Activated T-cell treated with anti-CD3 and anti-CD28 coated beads for 48 hours (primary cell): ENCODE measurements around the gene VCL.
"Not testable (repeated sequence)": the region's sequence is repeated elsewhere in the genome, so short reads cannot be mapped to it uniquely, and the experiment has no call there.

Experiments used
- DNase-seq: peaks from one replicate; pipeline ENCODE4 v3.0.0-alpha.2; 2020; ENCODE audit warnings: low read depth

The VCL gene

DNA sequence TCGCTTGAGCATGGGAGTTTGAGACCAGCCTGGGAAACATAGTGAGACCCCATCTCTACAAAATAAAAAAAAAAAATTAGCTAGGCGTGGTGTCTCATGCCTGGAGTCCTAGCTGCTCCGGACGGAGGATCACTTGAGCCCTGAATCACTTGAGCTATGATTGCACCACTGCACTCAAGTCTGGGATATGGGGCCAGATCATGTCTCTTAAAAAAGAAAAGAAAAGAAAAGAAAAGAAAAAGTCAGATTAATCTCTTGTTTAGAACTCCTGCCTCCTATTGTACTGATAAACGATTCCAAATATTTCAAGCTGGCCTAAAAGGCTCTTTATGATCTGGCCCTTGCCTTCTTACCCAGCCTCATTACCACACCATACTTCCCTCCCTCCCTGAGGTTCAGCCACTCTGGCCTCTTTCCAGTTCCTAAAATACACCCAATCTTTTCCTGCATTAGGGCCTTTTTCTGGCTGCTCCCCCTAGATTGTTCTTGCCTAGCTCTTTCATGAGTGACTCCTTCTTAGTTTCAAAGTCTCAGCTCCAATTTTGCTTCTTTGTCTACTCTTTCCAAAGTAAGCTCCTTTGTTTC is 41.7 kb downstream of the VCL start:
- DNase-seq = no peak

DNA sequence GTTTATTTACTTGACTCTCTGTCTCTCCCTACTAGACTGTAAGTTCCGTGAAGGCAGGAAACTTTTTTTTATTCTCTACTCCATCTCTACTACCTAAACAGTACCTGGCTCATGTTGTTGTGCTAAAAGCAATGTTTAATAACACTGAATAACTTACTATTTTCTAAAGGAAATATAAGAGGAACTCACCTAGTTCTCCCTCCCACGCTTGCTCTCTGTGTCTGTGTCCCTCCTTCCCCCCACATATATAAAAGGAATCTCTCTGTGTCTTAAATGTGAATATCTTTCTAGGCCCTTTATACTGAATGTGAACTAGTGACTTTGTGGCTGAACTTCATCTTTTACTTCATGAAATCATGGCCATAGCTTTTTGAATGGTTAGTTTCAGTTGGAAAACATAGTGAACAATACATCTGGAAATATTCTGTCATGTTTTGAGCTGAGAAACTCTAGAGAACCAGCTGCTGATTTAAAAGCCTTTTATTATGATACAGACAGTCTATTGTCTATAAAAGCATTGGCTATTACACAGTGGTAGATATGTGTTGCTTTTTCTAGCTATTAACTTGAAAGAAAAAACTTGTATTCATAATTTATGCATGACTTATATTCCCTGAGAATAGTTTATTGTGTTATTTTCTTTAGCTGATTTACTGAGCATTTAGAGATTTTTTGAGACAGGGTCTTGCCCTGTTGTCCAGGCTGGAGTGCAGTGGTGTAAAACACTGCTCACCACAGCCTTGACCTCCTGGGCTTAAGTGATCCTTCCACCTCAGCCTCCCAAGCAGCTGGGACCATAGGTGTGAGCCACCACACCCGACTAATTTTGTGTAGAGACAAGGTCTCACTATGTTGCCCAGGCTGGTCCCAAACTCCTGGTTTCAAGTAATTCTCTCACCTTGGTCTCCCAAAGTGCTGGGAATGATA is 42.5 kb downstream of the VCL start:
- no peak for DNase-seq

DNA sequence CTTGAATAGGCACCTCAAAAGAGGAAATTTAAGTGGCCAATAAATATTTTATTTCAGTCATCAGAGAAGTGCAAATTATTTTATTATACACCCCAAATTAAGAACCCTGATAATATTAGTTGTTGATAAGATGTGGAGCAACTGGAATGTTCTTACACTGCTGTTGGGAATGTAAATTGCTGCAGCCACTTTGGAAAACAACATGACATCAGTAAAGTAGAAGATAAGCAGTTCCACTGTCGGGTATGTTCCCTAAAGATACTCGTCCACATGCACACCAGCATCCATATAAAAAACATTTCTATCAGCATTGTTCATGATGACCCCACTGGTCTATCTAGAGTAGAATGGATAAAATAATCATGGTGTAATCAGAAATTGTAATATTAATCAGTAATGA is 46.5 kb downstream of the VCL start:
- DNase-seq = no peak

DNA sequence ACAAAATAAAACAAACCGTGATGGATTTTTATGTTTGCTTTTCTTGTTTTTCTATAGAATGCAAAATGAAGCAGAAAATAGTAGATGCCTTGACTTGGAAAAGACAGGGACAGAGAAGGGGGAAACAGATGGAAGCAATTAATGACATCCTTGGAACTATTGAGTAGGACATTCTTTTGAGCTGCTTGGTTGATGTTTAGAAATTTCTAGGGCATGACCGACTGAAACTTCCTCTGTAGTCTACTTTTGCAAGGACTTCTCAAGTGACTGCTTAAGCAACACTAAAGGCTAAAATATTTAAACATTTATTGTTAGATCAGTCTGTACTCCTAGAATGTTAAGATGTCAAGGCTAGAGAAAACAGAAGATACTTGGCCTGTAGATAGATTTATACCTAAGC is 49.4 kb downstream of the VCL start:
- no peak for DNase-seq

DNA sequence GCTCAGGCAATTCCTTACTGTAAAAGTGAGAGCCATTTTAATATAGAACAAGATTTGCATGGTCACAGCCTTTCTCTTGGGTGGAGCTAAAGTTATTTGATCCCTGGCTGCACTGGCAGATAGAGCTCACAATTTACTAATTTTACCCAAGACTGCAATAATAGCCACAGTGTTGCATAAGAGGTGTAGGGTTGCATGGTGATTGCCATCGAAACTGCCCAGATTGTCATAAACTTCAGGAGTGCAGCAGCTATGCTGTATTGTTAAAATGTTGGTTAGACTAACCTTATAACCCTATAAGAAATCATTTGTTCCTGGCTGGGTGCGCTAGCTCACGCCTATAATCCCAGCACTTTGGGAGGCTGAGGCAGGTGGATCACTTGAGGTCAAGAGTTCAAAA is 50.0 kb downstream of the VCL start:
- no peak for DNase-seq

DNA sequence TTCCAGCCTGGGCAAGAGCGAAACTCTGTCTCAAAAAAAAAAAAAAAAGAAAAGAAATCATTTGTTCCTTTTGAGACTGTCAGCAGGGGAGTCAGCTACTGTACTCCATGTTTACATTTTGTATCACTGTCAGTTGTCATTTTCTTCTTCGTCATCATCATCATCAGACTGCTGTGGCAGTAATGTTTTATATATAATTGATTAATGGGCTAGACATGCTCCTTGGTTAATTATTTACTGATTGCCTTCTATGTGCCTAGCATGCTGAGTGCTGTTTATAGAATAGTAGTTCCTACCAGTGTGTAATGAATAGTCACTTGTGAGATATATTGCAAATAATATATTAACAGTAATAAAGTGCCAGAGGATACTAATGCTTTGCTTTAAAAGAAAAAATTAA is 50.5 kb downstream of the VCL start:
- no peak for DNase-seq

DNA sequence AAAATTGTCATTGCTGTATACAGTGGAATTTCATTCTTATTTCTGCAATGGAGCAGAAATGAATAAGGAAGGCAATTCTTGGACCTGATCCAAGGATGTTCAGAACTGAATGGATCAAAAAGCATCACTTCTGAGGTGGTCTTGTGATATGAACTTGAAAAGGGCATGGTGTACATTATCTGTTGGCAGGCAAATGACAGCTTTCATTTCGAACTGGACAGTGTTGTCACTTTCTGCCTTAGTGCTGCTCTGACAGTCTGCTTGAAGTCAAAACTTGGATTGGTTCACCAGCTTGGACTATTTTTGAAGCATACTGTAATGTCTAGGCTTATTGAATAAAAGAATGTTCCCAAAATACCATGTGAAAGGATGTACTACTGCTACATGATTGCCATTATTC is 52.0 kb downstream of the VCL start:
- no peak for DNase-seq

DNA sequence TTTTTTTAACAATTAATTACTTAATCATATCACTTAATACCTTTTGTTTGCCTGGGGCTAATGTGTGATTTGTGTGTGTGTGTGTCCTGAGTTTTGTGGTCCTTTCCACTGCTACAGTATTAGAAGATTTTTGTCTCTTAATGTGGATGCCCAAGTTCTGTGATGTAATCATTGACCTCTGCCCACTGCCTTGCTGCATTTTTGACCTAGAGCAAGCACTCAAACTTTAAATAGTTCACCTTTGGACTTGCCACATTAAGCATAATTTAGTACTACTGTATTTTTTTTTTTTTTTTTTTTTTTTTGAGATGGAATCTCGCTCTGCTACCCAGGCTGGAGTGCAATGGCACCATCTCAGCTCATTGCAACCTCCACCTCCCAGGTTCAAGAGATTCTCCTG is 52.7 kb downstream of the VCL start:
- no peak for DNase-seq

DNA sequence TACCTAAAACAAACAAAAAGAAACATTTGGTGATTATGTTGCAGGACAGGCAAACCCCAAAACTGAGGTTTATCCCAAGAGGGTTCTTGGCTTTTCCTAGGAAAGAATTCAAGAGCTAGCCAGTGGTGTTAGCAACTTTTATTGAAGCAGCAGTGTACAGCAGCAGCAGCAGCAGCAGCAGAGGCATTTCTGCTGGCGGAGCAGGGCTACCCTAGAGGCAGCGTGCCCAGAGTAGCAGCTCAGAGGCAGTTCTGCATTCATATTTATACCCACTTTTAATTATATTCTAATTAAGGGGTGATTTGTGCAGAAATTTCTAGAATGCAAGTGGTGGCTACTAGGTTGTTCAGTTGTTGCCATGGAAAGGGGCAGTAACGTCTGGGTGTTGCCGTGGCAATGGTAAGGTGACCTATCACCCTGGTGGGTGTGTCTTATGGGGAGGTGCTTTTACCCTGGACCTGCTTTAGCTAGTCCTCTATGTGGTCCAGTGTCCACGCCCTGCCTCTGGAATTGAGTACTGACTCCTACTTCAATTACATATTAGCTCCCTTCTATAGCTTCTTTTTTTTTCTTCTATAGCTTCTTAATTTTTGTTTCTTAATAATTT is 53.9 kb downstream of the VCL start:
- DNase-seq = no peak

DNA sequence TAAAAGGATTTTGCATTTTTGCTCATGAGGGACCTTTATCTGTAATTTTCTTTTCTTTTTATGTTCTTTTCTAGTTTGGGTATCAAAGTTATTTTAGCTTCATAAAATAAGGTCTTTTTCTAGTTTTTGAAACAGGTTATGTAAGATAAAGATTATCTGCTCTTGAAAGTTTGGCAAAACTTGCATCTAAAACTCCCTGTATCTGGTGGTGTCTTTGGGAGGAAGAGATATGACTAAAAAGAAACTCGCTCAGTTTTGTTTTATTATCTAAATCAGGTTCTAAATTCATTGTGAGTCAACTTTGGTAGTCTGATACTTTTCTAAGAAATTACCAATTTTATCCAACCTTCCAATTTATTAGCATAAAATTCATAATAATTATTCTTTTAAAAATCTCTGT is 55.1 kb downstream of the VCL start:
- no peak for DNase-seq

DNA sequence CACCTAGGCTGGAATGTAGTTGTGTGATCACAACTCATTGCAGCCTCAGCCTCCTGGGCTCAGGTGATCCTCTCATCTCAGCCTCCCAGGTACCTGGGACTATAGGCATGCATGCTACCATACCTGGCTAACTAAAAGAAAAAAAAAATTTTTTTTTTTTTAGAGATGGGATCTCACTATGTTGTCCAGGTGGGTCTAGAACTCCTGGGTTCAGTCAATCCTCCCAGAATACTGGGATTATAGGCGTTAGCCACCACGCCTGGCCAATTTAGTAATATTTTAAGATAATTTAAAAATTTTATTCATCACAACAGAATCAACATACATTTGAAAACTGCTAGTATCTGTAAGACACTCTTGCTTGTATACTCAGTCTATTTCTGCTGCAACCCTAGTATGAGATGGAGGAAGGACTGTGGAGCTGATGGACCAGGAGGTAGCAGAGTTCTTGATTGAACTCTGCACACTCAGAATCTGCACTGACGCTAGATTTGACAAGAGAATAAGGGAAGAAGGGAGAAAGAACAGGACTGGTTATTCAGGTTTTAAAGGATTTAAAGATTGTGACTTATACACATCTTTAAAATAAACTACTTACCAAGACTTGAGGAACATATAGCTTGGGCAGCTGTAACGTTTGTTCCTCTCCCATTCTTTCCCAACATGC is 57.6 kb downstream of the VCL start:
- no peak for DNase-seq

DNA sequence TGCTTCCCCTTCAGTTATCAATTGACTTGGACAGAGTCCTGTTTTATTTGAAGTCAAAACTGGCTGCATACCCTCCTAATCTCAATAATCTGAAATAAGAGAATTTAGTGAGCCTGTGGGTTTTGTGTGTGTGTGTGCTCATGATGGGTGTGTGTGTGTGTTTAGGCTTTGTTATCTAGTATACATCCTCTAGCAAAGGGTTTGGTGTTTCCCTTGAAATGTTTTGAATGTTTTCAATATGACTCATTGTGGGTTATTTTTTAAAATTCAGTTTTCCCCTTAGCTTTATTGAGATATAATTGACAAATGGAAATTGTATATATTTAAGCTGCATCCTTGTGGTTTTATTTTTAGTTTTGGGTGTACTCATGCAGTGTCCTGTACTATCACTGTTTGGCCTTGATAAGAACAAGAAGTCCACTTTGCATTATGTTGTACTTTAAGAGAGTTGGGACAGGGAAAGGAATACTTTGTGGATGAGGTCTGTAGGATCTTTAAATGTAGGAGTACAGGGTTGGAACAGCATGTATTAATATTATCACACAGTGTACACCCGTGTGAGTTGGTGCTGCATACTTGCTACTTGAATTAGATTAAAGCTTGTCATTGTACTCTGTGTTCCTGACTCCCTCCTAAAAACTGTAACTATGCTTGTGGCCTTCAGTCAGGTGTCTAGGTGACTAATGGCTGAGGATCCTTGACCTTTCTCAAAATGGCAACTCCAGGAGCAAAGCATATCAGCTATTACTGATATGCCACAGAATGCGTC is 58.3 kb downstream of the VCL start:
- no peak for DNase-seq

DNA sequence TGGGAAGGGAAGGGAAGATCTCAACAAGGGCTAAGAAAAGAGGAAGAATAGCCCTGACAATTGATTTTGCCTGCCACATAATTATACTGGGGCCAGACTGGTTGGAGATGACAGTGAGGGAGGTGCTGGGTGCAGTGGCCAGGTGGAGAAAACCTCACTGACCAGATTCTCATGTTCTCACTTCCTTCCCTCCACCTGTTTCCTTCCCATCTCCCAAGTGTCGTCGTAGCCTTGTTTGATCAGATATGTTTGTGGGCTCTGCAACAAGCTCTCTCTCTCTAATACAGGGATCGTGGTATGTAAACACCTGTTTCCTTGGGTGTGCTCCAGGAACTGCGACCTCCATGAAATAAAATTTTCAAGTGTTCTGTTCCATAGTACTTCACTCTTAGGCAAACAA is 60.2 kb downstream of the VCL start:
- no peak for DNase-seq

DNA sequence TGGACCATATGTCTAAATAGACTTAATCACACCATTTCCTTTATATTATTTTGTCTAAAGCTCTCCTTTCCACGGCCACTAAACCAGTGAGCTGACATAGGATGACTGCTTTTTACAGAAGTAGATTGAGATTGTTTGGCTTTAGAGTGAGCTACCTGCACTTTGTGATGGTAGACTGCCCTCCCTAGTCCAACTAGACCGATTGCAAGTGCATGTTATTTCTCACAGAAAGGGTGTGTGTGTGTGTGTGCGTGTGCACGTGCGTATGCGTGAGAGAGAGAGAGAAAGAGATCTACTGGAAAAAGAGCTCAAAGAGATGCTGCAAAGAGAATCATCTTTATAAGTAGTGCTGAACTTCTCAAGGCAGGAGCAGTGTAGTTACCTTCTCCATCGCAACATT is 60.7 kb downstream of the VCL start:
- peak; percentile 8 for DNase-seq

DNA sequence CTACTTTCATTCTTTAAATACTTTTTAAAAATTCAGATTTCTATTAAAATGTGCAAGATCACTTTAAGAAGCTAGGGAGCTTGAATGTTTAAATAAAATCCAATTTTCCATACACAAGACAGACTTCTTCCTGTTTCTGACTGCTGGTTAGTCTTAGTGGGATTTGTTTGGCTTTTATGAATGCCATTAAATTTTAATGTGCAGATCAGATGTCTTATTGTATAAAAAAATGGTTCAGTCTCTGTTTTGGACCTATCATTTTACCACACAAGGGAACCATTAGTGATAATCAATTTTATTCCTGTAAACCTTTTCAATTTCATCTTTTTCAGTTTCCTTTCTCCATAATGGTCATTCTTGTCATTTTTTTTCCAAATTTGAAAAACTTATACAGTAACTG is 63.2 kb downstream of the VCL start:
- no peak for DNase-seq

DNA sequence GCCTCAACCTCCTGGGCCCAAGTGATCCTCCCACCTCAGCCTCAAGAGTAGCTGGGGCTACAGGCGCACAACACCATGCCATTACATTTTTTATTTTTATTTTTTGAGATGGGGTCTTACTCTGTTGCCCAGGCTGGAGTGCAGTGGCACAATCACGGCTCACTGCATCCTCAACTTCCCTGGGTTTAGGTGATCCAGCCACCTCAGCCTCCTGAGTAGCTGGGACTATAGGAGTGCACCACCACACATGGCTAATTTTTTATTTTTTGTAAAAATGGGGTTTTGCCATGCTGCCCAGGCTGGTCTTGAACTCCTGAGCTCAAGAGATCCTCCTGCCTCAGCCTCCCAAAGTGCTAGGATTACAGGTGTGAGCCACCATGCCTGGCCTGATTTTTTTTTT is 64.1 kb downstream of the VCL start:
- DNase-seq = not testable (repeated sequence)

DNA sequence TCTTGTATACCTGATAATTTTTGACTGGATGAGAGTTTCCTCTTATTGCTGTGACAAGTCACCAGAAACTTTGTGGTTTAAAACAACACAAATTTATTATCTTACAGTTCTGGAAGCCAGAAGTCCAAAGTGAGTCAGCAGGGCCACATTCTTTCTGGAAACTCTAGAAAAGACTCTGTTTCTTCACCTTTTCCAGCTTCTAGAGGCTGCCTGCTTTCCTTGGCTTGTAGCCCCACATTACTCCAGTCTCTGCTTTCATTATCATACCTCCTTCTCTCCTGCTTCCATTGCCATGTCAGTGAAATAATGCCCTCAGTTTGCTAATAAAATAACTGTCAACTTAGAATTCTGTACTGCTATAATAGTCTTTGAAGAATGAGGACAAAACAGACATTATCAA is 65.3 kb downstream of the VCL start:
- DNase-seq = no peak

DNA sequence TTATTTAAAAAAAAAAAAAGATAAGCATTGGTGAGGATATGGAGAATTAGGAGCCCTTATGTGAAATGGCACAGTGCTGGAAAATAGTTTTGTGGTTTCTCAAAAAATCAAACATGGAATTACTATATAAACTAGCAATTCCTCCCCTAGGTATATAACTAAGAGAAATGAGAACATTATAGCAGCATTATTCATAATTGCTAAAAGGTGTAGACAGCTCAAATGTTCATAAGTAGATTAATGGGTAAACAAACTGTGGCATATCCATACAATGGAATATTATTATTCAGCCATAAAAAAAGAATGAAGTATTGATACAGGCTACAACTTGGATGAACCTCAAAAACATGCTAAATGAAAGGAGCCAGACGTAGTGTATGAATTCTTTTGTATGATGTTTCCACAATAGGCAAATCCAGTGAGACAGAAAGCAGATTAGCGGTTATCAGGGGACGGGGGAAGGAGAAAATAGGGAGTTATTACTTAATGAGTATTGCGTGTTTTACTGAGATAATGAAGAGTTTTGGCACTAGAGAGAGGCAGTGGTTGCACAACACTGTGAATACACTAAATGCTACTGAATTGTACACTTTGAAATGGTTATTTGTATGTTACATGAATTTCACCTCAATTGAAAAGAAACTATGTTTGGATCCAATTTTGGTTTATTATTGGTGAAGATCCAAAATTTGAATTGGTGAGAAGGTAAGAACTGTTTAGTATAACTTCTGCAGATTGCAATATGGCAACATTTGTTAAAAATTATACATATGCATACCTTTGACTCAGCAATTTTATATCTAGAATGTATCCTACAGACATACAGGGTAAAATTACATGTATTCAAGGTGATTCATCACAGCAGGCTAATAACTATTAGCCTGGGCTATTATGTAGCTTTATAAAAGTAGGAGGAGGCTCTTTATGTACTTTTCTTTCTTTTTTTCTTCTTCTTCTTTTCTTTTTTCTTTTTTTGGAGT is 69.7 kb downstream of the VCL start:
- no peak for DNase-seq

DNA sequence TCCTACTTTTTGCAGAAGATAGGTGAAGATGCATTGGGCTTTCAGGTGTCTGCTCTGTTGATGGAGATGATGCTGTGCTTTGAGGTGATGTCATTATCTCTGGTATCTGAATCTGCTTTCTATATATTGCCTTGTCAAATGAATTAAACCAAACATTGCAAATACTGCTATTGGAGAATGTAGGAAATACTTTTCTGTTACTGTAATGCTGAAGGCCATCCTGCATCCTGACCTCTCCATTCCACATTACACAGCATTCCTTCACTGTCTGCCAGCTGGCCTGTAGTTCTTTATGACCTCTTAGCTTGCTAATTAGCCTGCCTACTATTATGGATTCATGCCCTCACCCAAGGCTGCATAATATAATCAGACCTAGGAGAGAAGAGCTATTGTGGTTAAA is 73.2 kb downstream of the VCL start:
- DNase-seq = no peak

DNA sequence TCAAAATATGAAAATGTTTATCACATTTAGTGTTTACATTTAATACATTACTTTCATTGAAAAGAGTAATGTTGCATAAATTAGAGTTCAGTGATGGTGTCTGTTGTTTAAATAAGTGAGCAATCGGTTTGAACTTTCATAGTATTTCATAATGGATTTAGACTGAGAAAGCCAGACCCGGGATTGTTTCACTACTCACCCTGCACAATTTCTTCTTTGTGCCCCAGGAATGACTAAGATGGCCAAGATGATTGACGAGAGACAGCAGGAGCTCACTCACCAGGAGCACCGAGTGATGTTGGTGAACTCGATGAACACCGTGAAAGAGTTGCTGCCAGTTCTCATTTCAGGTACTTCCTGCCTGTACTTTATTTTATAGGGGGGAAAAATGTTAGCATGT is 74.6 kb downstream of the VCL start:
- no peak for DNase-seq

DNA sequence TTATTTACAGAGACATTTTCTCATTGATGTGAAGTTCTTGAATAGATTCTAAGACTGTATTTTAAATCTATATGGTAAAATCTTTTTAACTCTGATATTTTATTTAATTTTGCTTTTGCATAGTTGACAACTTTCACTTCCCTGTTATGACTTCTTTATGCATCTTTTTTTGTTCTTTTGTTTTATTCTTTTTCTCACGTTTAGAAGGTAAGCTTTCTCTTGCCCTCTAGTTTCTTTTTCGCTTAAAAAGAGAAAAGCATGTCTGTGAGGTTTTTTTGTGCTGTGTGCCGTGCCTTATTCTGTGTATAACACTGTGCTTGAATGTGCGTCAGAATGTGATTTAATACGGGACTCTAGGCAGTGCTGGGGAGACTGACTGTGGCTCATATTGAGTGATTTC is 78.0 kb downstream of the VCL start:
- DNase-seq = no peak
